Erythroblast (primary cell): ENCODE results near the gene ORM1.
"Not testable (repeated sequence)": the region's sequence is repeated elsewhere in the genome, so short reads cannot be mapped to it uniquely, and the experiment has no call there.

Experiments
- GATA1 ChIP-seq: IDR thresholded peaks from 2 replicates; pipeline ENCODE4 v1.6.1; 2011; ENCODE audit warnings: low read depth, mild to moderate bottlenecking, control low read depth, low read length, moderate library complexity
- POLR2A ChIP-seq: IDR thresholded peaks from 2 replicates; pipeline ENCODE4 v1.6.1; 2011; ENCODE audit warnings: mild to moderate bottlenecking, low read length

- TF ChIP-seq POLR2A, GATA1: not testable (repeated sequence)
Observed at GRCh38 chr9:114331229-114332195, 8.6 kb downstream of the ORM1 start.
